Upper lobe of right lung (tissue), 1 donor: ENCODE measurements around the gene S100A10. TPM values are rescaled to one million over a fixed set of nuclear protein-coding genes. Genes with fewer than 3 reads are reported as not detected.

Experiments used
- ATAC-seq: fragments of 200-7000 bp; cut with Tn5 transposase; one replicate; pipeline ENCODE4 v1.9.1; 2020; ENCODE audit warnings: mild to moderate bottlenecking, moderate library complexity
- DNase-seq: peaks from one replicate; pipeline ENCODE4 v3.0.0-alpha.2; 2020
- H3K27ac ChIP-seq: fragments of 200-600 bp; one replicate; pipeline ENCODE4 v1.8.0; 2022
- H3K27me3 ChIP-seq: fragments of 200-600 bp; one replicate; pipeline ENCODE4 v1.8.0; 2022; ENCODE audit warnings: mild to moderate bottlenecking
- H3K36me3 ChIP-seq: fragments of 200-600 bp; one replicate; pipeline ENCODE4 v1.8.0; 2022
- H3K4me1 ChIP-seq: fragments of 200-600 bp; one replicate; pipeline ENCODE4 v1.8.0; 2022
- H3K4me3 ChIP-seq: fragments of 200-600 bp; one replicate; pipeline ENCODE4 v1.8.0; 2022; ENCODE audit warnings: mild to moderate bottlenecking
- H3K9me3 ChIP-seq: fragments of 200-600 bp; one replicate; pipeline ENCODE4 v1.8.0; 2022
- CTCF ChIP-seq: fragments of 200-600 bp; IDR thresholded peaks from one replicate; pipeline ENCODE4 v1.8.0; 2022; ENCODE audit warnings: antibody characterized with exemption
- intact Hi-C: fragments of 100-400 bp; cut with DNase I; formaldehyde crosslinking; loops from one replicate; pipeline ENCODE4 v1.11.0; 2022
- total RNA-seq: library from RNA; stranded (reverse); fragmentation: NEBNext Ultra II Directional; extraction: Animal tissue kit (Norgen Biotek cat#: 25700); gene quantifications from one replicate; pipeline ENCODE4 v1.2.1, GENCODE V29; 2021
- donor health status: DM: no; HTN: yes; CAD: no; lungs with severe emphysema.

The S100A10 gene
- total RNA-seq, 1 donor from 2014 or later: 643 TPM

DNA sequence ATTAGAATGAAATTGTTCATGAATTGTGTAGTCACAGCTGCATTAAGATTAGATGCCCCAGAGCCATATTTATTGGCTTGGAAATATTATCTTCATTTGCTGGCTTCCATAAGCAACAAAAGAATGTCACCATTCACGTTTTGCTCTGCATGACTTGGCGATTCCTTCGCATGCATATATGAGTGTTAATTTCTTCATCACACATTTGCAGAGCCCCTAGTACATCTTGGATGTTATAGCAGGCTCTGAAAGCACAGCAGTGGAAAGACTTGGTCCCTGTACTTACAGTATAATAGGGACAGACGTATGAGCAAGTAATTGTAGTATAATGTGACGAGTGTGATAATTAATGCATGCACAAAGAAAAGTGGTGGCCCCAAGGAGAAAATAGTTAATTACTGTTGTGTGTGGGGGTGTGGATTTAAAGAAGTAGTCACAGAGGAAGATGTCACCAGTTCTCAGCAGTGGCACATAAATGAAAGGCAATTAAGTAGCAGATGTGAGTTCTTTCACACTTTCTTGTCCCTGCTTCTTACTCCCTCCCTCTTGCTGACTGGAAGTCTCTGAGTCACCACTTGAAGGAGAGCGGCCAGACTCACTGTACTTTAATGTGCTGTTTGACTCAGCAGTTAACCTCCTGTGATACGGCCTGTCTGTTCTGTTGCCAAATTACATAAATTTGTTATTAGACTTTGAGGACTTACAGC is 21.0 kb downstream of the S100A10 start:
- ATAC-seq: peak; percentile 94
- Histone ChIP-seq H3K4me1 (peaks cover 20% of the 10 kb centered on the region), H3K36me3 (no peaks in the 10 kb centered on the region), H3K9me3 (no peaks in the 10 kb centered on the region), H3K27ac (peak overlapping the region; percentile 68), H3K27me3 (no peaks in the 10 kb centered on the region), H3K4me3 (no peak overlapping the region)
- no peak for DNase-seq
- intact Hi-C loops: no loop called here
- no peak for TF ChIP-seq CTCF

DNA sequence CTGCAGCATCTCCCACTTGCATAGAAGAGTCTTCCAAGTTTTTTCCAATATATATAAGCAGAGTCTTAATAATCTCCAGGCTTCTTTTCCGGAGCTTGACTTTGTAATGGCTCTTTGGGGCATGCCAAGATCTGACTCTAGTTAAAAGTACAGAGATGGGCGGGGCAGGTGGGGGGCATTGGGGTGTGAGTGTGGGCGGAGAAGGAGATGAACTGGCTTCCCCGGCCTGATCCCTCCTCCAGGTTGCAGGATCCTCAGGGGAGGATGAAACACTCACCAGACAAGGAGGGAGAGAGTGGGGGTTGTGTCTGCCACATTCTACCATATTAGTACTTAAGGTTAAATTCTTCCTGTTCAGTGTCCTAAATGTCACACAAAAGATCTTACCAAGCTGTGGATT is 23.0 kb downstream of the S100A10 start:
- H3K36me3 ChIP-seq: no peaks in the 10 kb centered on the region
- H3K4me3 ChIP-seq: no peak overlapping the region
- intact Hi-C loops: no loop called here
- H3K9me3 ChIP-seq: no peaks in the 10 kb centered on the region
- ATAC-seq (no peak), DNase-seq (no peak)
- TF ChIP-seq CTCF: no peak
- no peaks in the 10 kb centered on the region for H3K27me3 ChIP-seq
- H3K4me1 ChIP-seq: peaks cover 20% of the 10 kb centered on the region
- no peak overlapping the region for H3K27ac ChIP-seq

DNA sequence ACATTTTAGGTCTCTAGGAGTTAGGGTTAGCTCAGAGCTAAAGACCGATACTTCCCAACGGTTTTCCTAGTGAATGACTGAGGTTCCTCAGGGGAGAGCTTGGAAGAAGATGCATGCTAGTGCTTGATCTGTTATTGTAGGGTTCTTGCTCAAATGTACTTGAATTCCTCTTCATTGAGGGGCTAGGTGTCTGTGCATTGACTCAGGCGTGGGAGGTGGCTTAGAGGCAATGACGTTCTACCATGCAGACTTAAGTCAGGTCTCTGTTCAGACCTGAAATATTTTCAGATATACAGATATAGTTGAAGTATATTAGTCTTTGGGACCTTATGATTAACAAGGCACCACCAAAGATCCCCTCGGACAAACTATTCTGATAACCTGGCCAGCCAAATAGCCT is 23.5 kb downstream of the S100A10 start:
- TF ChIP-seq CTCF: no peak
- ATAC-seq: no peak
- H3K27me3 ChIP-seq: no peaks in the 10 kb centered on the region
- H3K36me3 ChIP-seq: no peaks in the 10 kb centered on the region
- no peak overlapping the region for H3K4me3 ChIP-seq
- H3K4me1 ChIP-seq: peaks cover 20% of the 10 kb centered on the region
- no peak overlapping the region for H3K27ac ChIP-seq
- no peak for DNase-seq
- H3K9me3 ChIP-seq: no peaks in the 10 kb centered on the region
- intact Hi-C loops: no loop called here

- DNase-seq (no peak), ATAC-seq (no peak)
- Histone ChIP-seq H3K9me3 (no peaks in the 10 kb centered on the region), H3K36me3 (no peaks in the 10 kb centered on the region), H3K27me3 (no peaks in the 10 kb centered on the region), H3K4me1 (peaks cover 20% of the 10 kb centered on the region), H3K27ac (no peak overlapping the region), H3K4me3 (no peak overlapping the region)
- intact Hi-C loops: no loop called here
- no peak for TF ChIP-seq CTCF
Observed at GRCh38 chr1:151968791-151969399, 24.8 kb downstream of the S100A10 start.

DNA sequence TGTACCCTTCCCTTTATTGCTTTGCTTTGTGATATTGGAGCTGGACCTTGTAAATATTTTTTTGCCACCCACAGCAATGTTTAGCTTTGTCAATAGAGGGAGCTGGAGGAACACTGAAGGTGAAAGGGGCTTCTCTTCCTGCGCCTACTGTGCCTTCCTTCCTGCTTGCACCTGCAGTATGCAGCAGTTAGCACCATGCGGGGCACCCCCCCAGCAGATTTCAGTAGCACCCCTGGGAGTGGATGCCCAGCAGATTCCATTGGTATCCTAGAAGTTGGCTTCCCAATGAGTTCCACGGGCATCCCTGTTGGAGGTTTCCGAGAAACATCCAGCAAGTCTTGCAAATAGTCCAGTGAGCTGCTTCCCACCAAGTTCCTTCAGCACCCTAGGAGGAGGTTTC is 25.6 kb downstream of the S100A10 start:
- ATAC-seq: peak; percentile 91
- no peak for DNase-seq
- intact Hi-C loops: no loop called here
- Histone ChIP-seq H3K4me3 (no peak overlapping the region), H3K27ac (no peak overlapping the region), H3K27me3 (no peaks in the 10 kb centered on the region), H3K4me1 (peaks cover 23% of the 10 kb centered on the region), H3K36me3 (no peaks in the 10 kb centered on the region), H3K9me3 (no peaks in the 10 kb centered on the region)
- TF ChIP-seq CTCF: peak; percentile 72
